ENCODE measurements around the gene GLUL. TPM values are rescaled to one million over a fixed set of nuclear protein-coding genes. Genes with fewer than 3 reads are reported as not detected.

Gene GLUL
- total RNA-seq, 1 donor from 2014 or later = 368 TPM

DNA sequence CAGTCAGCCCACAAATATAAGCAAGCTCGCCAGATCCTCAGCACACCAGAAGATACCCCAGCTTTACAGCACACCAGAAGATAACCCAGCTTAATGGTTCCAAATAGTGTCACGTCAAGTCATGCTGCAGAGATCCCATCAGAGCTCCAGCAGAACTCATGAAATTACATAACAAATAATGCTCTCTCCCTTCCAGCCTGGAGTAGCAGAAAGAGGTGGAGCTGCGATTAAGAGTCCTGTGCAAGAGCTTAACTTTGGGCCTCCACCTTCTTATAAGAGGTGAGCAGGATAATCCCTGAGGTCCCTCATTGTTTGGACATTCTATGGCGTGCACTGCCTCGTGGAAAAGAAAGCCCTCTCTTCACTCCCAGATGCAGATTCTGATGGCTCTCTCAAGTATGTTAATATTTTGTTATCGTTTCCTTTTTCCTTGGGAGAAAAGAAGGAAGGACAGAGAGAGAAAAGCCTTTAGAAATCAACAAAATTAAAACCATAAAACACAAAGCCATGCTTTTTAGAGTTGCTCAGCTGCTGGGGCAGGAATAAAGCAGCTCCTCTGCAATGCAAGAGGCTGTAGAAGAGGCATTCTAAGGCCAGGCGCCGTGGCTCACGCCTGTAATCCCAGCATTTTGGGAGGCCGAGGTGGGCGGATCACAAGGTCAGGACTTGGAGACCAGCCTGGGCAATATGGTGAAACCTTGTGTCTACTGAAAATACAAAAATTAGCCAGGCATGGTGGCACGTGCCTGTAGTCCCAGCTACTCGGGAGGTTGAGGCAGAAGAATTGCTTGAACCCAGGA lies 59.1 kb downstream of the GLUL start:
- intact Hi-C loops (cut with micrococcal nuclease) = no loop called here
- no peaks in the 10 kb centered on the region for H3K27me3 ChIP-seq (ENCODE audit: low read depth)
- DNase-seq = no peak
- no peaks in the 10 kb centered on the region for H3K36me3 ChIP-seq
- no peak overlapping the region for H3K4me3 ChIP-seq
- H3K9me3 ChIP-seq (replicated peaks) = no peaks in the 10 kb centered on the region
- no peak overlapping the region for H3K27ac ChIP-seq (replicated peaks)
- TF ChIP-seq, protein P1, sequence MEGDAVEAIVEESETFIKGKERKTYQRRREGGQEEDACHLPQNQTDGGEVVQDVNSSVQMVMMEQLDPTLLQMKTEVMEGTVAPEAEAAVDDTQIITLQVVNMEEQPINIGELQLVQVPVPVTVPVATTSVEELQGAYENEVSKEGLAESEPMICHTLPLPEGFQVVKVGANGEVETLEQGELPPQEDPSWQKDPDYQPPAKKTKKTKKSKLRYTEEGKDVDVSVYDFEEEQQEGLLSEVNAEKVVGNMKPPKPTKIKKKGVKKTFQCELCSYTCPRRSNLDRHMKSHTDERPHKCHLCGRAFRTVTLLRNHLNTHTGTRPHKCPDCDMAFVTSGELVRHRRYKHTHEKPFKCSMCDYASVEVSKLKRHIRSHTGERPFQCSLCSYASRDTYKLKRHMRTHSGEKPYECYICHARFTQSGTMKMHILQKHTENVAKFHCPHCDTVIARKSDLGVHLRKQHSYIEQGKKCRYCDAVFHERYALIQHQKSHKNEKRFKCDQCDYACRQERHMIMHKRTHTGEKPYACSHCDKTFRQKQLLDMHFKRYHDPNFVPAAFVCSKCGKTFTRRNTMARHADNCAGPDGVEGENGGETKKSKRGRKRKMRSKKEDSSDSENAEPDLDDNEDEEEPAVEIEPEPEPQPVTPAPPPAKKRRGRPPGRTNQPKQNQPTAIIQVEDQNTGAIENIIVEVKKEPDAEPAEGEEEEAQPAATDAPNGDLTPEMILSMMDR (IDR thresholded peaks at IDR 0.05; ENCODE audit: borderline replicate concordance) = no peak
- peaks cover 16% of the 10 kb centered on the region for H3K4me1 ChIP-seq

Other genes with a start within 250 kb of the GLUL start
- gene TEDDM1, start 8.9 kb upstream of the GLUL start, total RNA-seq = not detected
- not detected for gene RGSL1, start 58.4 kb upstream of the GLUL start, total RNA-seq
- 3.5 TPM for gene RNASEL, start 197.5 kb upstream of the GLUL start, total RNA-seq
- gene RGS16, start 212.6 kb upstream of the GLUL start, total RNA-seq = 0.88 TPM